ENCODE data around the gene PLXNB1. TPM values are rescaled to one million over a fixed set of nuclear protein-coding genes. Genes with fewer than 3 reads are reported as not detected.
A peak's percentile ranks its signal among the peaks of the same experiment; 100 is the strongest.

The PLXNB1 gene
- total and polyA plus RNA-seq, 2 of the 13 experiments (the other 11 are each of a cell fraction or from before 2014, with no cell fraction given) = 86.0 to 143 TPM

GRCh38 chr3:48426944-48427629 is 2.8 kb downstream of the PLXNB1 start (continued):
- TF ChIP-seq TFDP2 (CRISPR knock-in tag; IDR thresholded peaks at IDR 0.05) = no peak
- TF ChIP-seq ZNF235 (CRISPR knock-in tag; IDR thresholded peaks at IDR 0.05; ENCODE audit: borderline replicate concordance) = no peak
- TF ChIP-seq THAP7 (CRISPR knock-in tag; IDR thresholded peaks at IDR 0.05) = no peak
- no peak; the same call in 1 of the 2 replicates for TF ChIP-seq TFDP1 (CRISPR knock-in tag; IDR thresholded peaks at IDR 0.05; ENCODE audit: borderline replicate concordance)
- no peak for TF ChIP-seq GFI1 (CRISPR knock-in tag; IDR thresholded peaks at IDR 0.05; ENCODE audit: borderline replicate concordance)
- TF ChIP-seq HMGA1 (CRISPR knock-in tag; conservative IDR thresholded peaks at IDR 0.05) = no peak
- no peak for TF ChIP-seq ZNF557 (CRISPR knock-in tag; IDR thresholded peaks at IDR 0.05)
- no peak for TF ChIP-seq ZFY (CRISPR knock-in tag; IDR thresholded peaks at IDR 0.05)
- TF ChIP-seq POLR2A (IDR thresholded peaks at IDR 0.05; ENCODE audit: insufficient read depth in 1 of 2, low read depth in 2 of 2, low read length in 2 of 2) = no peak; a peak in 1 of 4 replicates
- TF ChIP-seq AGO2 (optimal IDR thresholded peaks at IDR 0.05; ENCODE audit: low read depth, low read length) = no peak
- no peak for TF ChIP-seq ZNF639 (CRISPR knock-in tag; conservative IDR thresholded peaks at IDR 0.05)
- TF ChIP-seq KLF6 (CRISPR knock-in tag; IDR thresholded peaks at IDR 0.05) = no peak
- TF ChIP-seq ZNF562 (CRISPR knock-in tag; IDR thresholded peaks at IDR 0.05; ENCODE audit: borderline replicate concordance) = no peak
- no peak for TF ChIP-seq PRDM15 (CRISPR knock-in tag; IDR thresholded peaks at IDR 0.05)
- TF ChIP-seq FOXA3 (CRISPR knock-in tag; IDR thresholded peaks at IDR 0.05) = peak; percentile 51
- TF ChIP-seq GATAD2A (CRISPR knock-in tag; IDR thresholded peaks at IDR 0.05) = peak; percentile 69
- TF ChIP-seq ZKSCAN8 (CRISPR knock-in tag; IDR thresholded peaks at IDR 0.05; ENCODE audit: borderline replicate concordance) = no peak
- no peak for TF ChIP-seq MATR3 (CRISPR knock-in tag; IDR thresholded peaks at IDR 0.05)
- no peak for TF ChIP-seq ZBTB39 (CRISPR knock-in tag; IDR thresholded peaks at IDR 0.05)
- no peak for TF ChIP-seq ATF7 (IDR thresholded peaks at IDR 0.05)
- TF ChIP-seq ATF7 (CRISPR knock-in tag; IDR thresholded peaks at IDR 0.05) = no peak
- TF ChIP-seq CEBPG (CRISPR knock-in tag; IDR thresholded peaks at IDR 0.05) = peak; percentile 21; the same call in 1 of the 2 replicates

Measured in HepG2 (cell line).